GM18502 (cell line): ENCODE data around the gene CCDC70.
"Not testable (repeated sequence)": the region's sequence is repeated elsewhere in the genome, so short reads cannot be mapped to it uniquely, and the experiment has no call there.

Experiments
- ATAC-seq: cut with Tn5 transposase; IDR thresholded peaks from one replicate; pipeline ENCODE4 v1.9.1; 2021; ENCODE audit warnings: mild to moderate bottlenecking; ENCODE audit not compliant: unreplicated experiment, poor library complexity

The CCDC70 gene

GRCh38 chr13:51900471-51900870, 38.7 kb downstream of the CCDC70 start:
- ATAC-seq = no peak

DNA sequence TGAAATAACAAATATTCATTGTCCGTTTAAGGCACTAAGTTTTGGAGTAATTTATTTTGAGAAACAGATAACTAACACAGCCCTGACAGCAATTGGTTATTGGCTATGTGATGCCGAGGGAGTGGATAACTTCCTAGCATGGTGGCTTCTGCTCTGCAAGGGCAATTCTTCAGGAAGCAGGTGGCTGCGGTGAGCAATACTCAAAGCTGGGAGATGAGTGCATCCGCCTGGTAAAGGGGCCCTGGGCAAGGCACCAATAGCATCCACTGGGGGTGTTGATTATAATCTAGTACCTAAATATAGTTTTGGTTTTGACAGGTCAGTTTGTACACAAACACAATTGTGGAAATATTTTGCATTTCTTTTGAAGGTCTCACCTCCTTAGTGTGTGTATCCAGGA, 41.0 kb downstream of the CCDC70 start:
- ATAC-seq = no peak

DNA sequence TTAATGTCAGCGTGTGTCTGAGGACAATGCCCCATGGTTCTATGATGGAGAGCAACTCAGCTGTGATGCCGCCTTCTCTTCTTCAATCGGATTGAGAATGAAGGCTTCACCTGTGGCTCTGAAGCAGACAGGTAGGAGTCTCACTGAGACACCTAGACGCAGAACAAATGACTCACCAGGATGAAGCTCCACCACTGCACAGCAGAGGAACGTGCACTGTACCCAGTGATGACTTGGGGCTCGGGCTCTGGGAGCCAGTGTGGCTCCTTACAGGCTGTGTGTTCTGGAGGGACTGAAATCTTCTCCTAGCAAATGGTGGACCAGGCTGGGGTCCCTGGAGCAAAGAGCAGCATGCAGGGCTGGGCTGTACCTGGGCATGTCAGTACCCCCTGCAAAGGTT, 44.0 kb downstream of the CCDC70 start:
- no peak for ATAC-seq

DNA sequence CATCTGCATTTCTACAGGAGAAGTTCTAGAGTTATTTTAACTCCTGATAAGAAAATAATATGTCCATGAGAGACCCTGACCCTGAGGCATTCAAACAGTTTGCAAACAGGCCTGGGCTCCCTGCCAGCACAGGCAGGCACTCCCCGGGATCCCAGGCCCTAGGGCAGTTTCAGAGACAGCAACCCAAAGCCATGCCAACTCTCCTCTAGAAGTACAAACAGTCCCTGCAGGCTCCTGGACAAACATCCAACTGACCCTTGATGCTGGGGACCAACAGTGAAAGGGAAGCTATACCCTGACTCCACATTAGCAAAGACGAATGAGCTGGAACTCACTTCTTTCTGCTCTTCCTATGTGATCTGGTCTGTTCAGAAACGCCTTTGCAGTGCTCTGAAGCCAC, 44.8 kb downstream of the CCDC70 start:
- ATAC-seq = no peak

GRCh38 chr13:51907040-51907732, 45.4 kb downstream of the CCDC70 start:
- no peak for ATAC-seq

DNA sequence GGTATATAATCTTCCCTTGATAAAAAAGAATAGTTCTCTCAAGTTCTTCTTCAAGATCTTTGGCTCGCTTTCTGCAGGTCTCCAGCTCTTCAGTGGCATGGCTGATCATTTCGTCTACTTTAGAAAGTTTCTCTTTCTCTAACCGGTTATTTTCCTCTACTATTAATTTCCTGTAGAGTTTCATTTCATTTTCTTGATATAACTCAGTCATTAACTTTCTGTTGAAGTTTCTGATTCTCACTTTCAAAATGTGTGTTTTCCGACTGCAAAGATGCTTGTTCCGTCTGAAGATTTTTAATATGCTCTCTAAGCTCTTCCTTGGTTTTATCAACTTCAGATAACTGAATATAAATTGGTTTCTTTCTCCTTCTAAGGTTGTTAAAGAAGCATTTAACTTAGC, 47.5 kb downstream of the CCDC70 start:
- ATAC-seq = not testable (repeated sequence)

DNA sequence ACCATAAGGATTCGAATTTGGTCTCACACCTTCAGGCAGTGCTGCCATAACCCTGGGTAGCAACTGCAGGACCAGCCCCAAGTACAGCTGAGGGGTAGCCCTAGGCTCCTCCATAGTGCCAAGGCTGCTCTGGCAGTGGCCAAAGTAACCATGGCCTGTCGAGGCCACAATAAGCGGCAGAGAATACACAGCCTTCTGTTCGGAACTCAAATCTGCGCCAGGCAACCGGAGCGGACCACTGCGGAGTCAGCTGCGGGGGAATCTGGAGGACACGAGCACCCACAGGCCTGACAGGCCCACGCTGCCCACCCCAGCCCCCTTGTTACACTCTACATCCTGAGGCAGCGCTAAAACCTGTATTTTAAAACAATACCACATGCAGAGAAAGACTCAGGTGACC, 48.7 kb downstream of the CCDC70 start:
- no peak for ATAC-seq

- no peak for ATAC-seq
Observed at GRCh38 chr13:51912091-51912490, 50.3 kb downstream of the CCDC70 start.

GRCh38 chr13:51912511-51913225, 50.9 kb downstream of the CCDC70 start:
- no peak for ATAC-seq

- ATAC-seq = no peak
Observed at GRCh38 chr13:51913421-51914136, 51.8 kb downstream of the CCDC70 start.

- no peak for ATAC-seq
Observed at GRCh38 chr13:51914137-51914493, 52.3 kb downstream of the CCDC70 start.
